Metanephros (tissue), 1 donor: Measurements from ENCODE around the gene PTPRS. TPM values are rescaled to one million over a fixed set of nuclear protein-coding genes. Genes with fewer than 3 reads are reported as not detected.

Experiments used
- total RNA-seq: library from RNA; depleted of rRNA; stranded (reverse); fragments of >200 nt; gene quantifications from one replicate; pipeline ENCODE4 v1.2.3, GENCODE V29; 2014

PTPRS gene
- total RNA-seq: 209 TPM

GRCh38 chr19:5340637-5341447 is at the start of gene PTPRS:
Gene PTPRS, minus strand, starts transcription at chr19:5340812. Its CDS starts 54,672 bp downstream, at chr19:5286140.

Other genes with a start within 250 kb of the PTPRS start
- not detected for gene ZNRF4, start 114.6 kb upstream of the PTPRS start, total RNA-seq
- gene TINCR, start 227.1 kb upstream of the PTPRS start, total RNA-seq: 0.93 TPM